HUES48 (cell line): ENCODE data around the gene IL18.
"Not testable (repeated sequence)": the region's sequence is repeated elsewhere in the genome, so short reads cannot be mapped to it uniquely, and the experiment has no call there.

Source experiments
- H3K27ac ChIP-seq: one replicate; pipeline ENCODE4 v1.7.0; 2013; ENCODE audit warnings: low read depth, low read length, inconsistent platforms
- H3K27me3 ChIP-seq: 2 replicates; pipeline ENCODE4 v1.6.1; 2013; ENCODE audit warnings: mild to moderate bottlenecking, low read length; ENCODE audit not compliant: control insufficient read depth, insufficient read depth
- H3K36me3 ChIP-seq: 2 replicates; pipeline ENCODE4 v1.6.1; 2013; ENCODE audit warnings: low read length; ENCODE audit not compliant: control insufficient read depth, insufficient read depth
- H3K4me1 ChIP-seq: 2 replicates; pipeline ENCODE4 v1.6.1; 2013; ENCODE audit warnings: mild to moderate bottlenecking, low read length; ENCODE audit not compliant: control insufficient read depth, insufficient read depth
- H3K4me3 ChIP-seq: 2 replicates; pipeline ENCODE4 v1.5.1; 2013; ENCODE audit warnings: mild to moderate bottlenecking, low read depth, low read length
- H3K9ac ChIP-seq: 2 replicates; pipeline ENCODE4 v1.6.1; 2013; ENCODE audit warnings: mild to moderate bottlenecking, low read depth, low read length, moderate library complexity
- H3K9me3 ChIP-seq: 2 replicates; pipeline ENCODE4 v1.6.1; 2013; ENCODE audit warnings: low read length; ENCODE audit not compliant: control insufficient read depth, insufficient read depth

The IL18 gene

GRCh38 chr11:112163875-112164685 lies at the start of gene IL18:
IL18 (minus strand) TSS chr11:112164094; CDS start chr11:112155053, 9,041 bp downstream.
- Histone ChIP-seq H3K4me3 (no peak within 1 kb of the TSS), H3K27ac (no peak within 1 kb of the TSS), H3K9ac (no peak within 1 kb of the TSS), H3K4me1 (0 out of 2 replicates have a peak, but pooled peaks cover 4% of the 10 kb centered on the region), H3K27me3 (no peaks in the 10 kb centered on the region), H3K36me3 (no peaks in the 10 kb centered on the region), H3K9me3 (no peaks in the 10 kb centered on the region)

- H3K9ac ChIP-seq, result no peak overlapping the region
- no peaks in the 10 kb centered on the region for H3K36me3 ChIP-seq
- H3K9me3 ChIP-seq, result no peaks in the 10 kb centered on the region
- H3K27ac ChIP-seq, result no peak overlapping the region
- no peak overlapping the region for H3K4me3 ChIP-seq
- H3K4me1 ChIP-seq, result no peaks in the 10 kb centered on the region
- no peaks in the 10 kb centered on the region for H3K27me3 ChIP-seq
Measured at GRCh38 chr11:112212710-112213109, 48.8 kb upstream of the IL18 start.

DNA sequence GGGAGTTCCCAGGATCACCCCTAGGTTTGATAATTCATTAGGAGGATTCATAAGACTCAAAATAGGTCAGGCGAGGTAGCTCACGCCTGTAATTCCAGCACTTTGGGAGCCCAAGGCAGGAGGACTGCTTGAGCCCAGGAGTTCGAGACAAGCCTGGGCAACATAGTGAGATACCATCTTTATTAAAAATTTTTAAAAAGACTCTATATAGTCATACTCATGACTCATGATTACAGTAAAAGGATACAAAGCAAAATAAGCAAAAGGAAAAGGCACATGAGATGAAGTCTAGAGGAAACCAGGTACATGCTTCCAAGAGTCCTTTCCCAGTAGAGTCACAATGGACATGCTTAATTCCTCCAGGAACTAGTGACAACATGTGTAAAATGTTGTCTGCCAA lies 48.4 kb upstream of the IL18 start:
- Histone ChIP-seq H3K4me3 (no peak overlapping the region), H3K9ac (no peak overlapping the region), H3K36me3 (no peaks in the 10 kb centered on the region), H3K27ac (no peak overlapping the region), H3K4me1 (no peaks in the 10 kb centered on the region), H3K9me3 (no peaks in the 10 kb centered on the region), H3K27me3 (no peaks in the 10 kb centered on the region)

GRCh38 chr11:112211536-112211935 lies 47.6 kb upstream of the IL18 start:
- H3K9me3 ChIP-seq, result no peaks in the 10 kb centered on the region
- no peaks in the 10 kb centered on the region for H3K36me3 ChIP-seq
- no peak overlapping the region for H3K4me3 ChIP-seq
- no peak overlapping the region for H3K27ac ChIP-seq
- no peaks in the 10 kb centered on the region for H3K4me1 ChIP-seq
- no peaks in the 10 kb centered on the region for H3K27me3 ChIP-seq
- no peak overlapping the region for H3K9ac ChIP-seq

DNA sequence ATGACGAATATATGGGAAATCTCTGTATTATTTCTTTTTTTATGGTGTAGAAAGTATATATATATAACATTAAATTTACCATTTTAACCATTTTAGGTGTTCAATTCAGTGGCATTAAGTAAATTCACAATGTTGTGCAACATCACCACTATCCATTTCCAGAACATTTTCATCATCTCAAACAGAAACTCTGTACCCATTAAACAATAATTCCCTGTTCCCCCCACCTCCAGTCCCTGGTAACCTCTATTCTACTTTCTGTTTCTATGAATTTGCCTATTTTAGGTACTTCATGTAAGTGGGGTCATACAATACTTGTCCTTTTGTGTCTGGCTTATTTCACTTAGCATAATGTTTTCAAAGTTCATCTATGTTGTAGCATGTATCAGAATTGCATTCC lies 47.0 kb upstream of the IL18 start:
- Histone ChIP-seq H3K4me1 (no peaks in the 10 kb centered on the region), H3K9ac (no peak overlapping the region), H3K36me3 (no peaks in the 10 kb centered on the region), H3K9me3 (no peaks in the 10 kb centered on the region), H3K4me3 (no peak overlapping the region), H3K27ac (no peak overlapping the region), H3K27me3 (no peaks in the 10 kb centered on the region)

DNA sequence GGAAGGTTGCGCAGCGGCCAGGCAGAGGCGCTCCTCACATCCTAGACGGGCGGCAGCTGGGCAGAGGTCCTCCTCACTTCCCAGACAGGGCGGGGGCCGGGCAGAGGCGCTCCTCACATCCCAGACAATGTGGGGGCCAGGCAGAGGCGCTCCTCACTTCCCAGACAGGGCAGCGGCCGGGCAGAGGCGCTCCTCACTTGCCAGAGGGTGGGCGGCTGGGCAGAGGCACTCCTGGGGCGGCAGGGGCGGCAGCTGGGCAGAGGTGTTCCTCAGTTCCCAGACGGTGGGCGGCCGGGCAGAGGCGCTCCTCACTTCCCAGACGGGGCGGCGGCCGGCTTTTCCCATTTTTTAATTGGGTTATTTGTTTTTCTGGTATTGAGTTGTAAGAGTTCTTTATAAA lies 42.2 kb upstream of the IL18 start:
- H3K9me3 ChIP-seq, result no peaks in the 10 kb centered on the region
- H3K4me3 ChIP-seq, result no peak overlapping the region
- H3K36me3 ChIP-seq, result no peaks in the 10 kb centered on the region
- H3K27me3 ChIP-seq, result no peaks in the 10 kb centered on the region
- no peak overlapping the region for H3K27ac ChIP-seq
- no peak overlapping the region for H3K9ac ChIP-seq
- no peaks in the 10 kb centered on the region for H3K4me1 ChIP-seq

GRCh38 chr11:112200252-112200651 lies 36.4 kb upstream of the IL18 start:
- Histone ChIP-seq H3K27me3 (no peaks in the 10 kb centered on the region), H3K4me1 (no peaks in the 10 kb centered on the region), H3K9ac (no peak overlapping the region), H3K27ac (no peak overlapping the region), H3K36me3 (no peaks in the 10 kb centered on the region), H3K9me3 (no peaks in the 10 kb centered on the region), H3K4me3 (no peak overlapping the region)

GRCh38 chr11:112199101-112199500 lies 35.2 kb upstream of the IL18 start:
- not testable (repeated sequence) for H3K4me3 ChIP-seq, H3K4me1 ChIP-seq, H3K9me3 ChIP-seq, H3K36me3 ChIP-seq, H3K9ac ChIP-seq, H3K27me3 ChIP-seq, H3K27ac ChIP-seq

GRCh38 chr11:112196519-112197087 lies 32.7 kb upstream of the IL18 start:
- Histone ChIP-seq H3K4me1 (no peaks in the 10 kb centered on the region), H3K27ac (no peak overlapping the region), H3K36me3 (no peaks in the 10 kb centered on the region), H3K9me3 (no peaks in the 10 kb centered on the region), H3K4me3 (no peak overlapping the region), H3K9ac (no peak overlapping the region), H3K27me3 (no peaks in the 10 kb centered on the region)

DNA sequence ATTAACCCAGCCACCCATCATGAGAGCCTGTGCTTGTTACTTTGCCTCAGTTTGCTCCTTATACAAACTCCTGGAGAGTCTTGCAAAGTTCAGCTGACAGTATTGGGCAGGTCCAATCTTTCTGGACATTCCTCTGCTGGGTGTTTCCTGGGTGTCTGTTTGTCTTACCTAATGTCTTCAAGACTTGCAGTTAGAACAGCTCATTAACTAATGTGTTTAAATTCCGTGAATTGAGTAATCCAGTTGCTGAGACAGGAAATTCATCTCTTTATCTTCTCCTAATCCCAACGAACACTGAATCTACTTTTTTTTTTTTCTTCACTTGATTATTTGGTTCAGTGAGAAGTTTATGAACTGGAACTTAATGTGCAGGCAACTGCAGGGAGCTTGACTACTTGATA lies 32.1 kb upstream of the IL18 start:
- no peaks in the 10 kb centered on the region for H3K36me3 ChIP-seq
- no peaks in the 10 kb centered on the region for H3K27me3 ChIP-seq
- no peak overlapping the region for H3K27ac ChIP-seq
- H3K9ac ChIP-seq, result no peak overlapping the region
- no peak overlapping the region for H3K4me3 ChIP-seq
- no peaks in the 10 kb centered on the region for H3K9me3 ChIP-seq
- no peaks in the 10 kb centered on the region for H3K4me1 ChIP-seq

GRCh38 chr11:112195113-112195512 lies 31.2 kb upstream of the IL18 start:
- H3K27me3 ChIP-seq, H3K27ac ChIP-seq, H3K9ac ChIP-seq, H3K4me1 ChIP-seq, H3K9me3 ChIP-seq, H3K36me3 ChIP-seq, H3K4me3 ChIP-seq: not testable (repeated sequence)
